ENCODE measurements around the gene UBE2M.

The UBE2M gene

GRCh38 chr19:58570770-58571574 lies 12.6 kb upstream of the UBE2M start:
- DNase-seq, result no peak

- DNase-seq, result no peak
Measured at GRCh38 chr19:58569943-58570670, 11.7 kb upstream of the UBE2M start.

- no peak for DNase-seq
Measured at GRCh38 chr19:58569191-58569942, 11.0 kb upstream of the UBE2M start.

- DNase-seq, result no peak
Measured at GRCh38 chr19:58568453-58569130, 10.2 kb upstream of the UBE2M start.

GRCh38 chr19:58566989-58567388 lies 8.6 kb upstream of the UBE2M start:
- DNase-seq, result no peak

- DNase-seq, result no peak
Measured at GRCh38 chr19:58563823-58564222, 5.4 kb upstream of the UBE2M start.

- no peak for DNase-seq
Measured at GRCh38 chr19:58563034-58563573, 4.7 kb upstream of the UBE2M start.

GRCh38 chr19:58562122-58563033 lies 4.0 kb upstream of the UBE2M start:
- DNase-seq, result no peak

- DNase-seq, result no peak
Measured at GRCh38 chr19:58561373-58562121, 3.1 kb upstream of the UBE2M start.

GRCh38 chr19:58560921-58561320 lies 2.5 kb upstream of the UBE2M start:
- DNase-seq, result no peak

- DNase-seq, result no peak
Measured at GRCh38 chr19:58560007-58560887, 1.8 kb upstream of the UBE2M start.

- no peak for DNase-seq
Measured at GRCh38 chr19:58559275-58560006, 1.0 kb upstream of the UBE2M start.

GRCh38 chr19:58558623-58559274 lies 338 bp upstream of the UBE2M start:
- no peak for DNase-seq

GRCh38 chr19:58557221-58558065 lies 968 bp downstream of the UBE2M start:
- no peak for DNase-seq

- no peak for DNase-seq
Measured at GRCh38 chr19:58556622-58557220, 1.7 kb downstream of the UBE2M start.

GRCh38 chr19:58555920-58556621 lies 2.3 kb downstream of the UBE2M start:
- no peak for DNase-seq

Data from NCI-H146 (cell line).